SK-N-SH treated with all-trans-retinoic acid at 6 μM for 48 hours (cell line): Measurements from ENCODE around the gene ITK.

Experiments
- ATAC-seq: fragments of 200-7000 bp; cut with Tn5 transposase; 3 replicates; pipeline ENCODE4 v1.9.1; 2020; ENCODE audit warnings: mild to moderate bottlenecking, moderate library complexity
- ARNTL ChIP-seq: fragments of 450-650 bp; formaldehyde crosslinking; IDR thresholded peaks from 2 replicates; pipeline ENCODE4 v1.5.0; 2020; ENCODE audit warnings: low read depth, mild to moderate bottlenecking, moderate library complexity, borderline replicate concordance
- BACH2 ChIP-seq: fragments of 250-450 bp; sonication (Bioruptor Pico); IDR thresholded peaks from 2 replicates; pipeline ENCODE4 v1.9.0; 2021; ENCODE audit warnings: mild to moderate bottlenecking, borderline replicate concordance
- CSDC2 ChIP-seq: fragments of 250-450 bp; sonication (Bioruptor Pico); IDR thresholded peaks from 2 replicates; pipeline ENCODE4 v1.5.0; 2020; ENCODE audit warnings: mild to moderate bottlenecking, moderate library complexity
- ESRRG ChIP-seq: fragments of 250-450 bp; sonication (Bioruptor Pico); IDR thresholded peaks from 2 replicates; pipeline ENCODE4 v1.6.1; 2021; ENCODE audit warnings: mild to moderate bottlenecking
- GLIS3 ChIP-seq: fragments of 250-450 bp; sonication (Bioruptor Pico); IDR thresholded peaks from 2 replicates; pipeline ENCODE4 v1.5.0; 2020; ENCODE audit warnings: mild to moderate bottlenecking, moderate library complexity
- ISL1 ChIP-seq: fragments of 250-450 bp; sonication (Bioruptor Pico); IDR thresholded peaks from 2 replicates; pipeline ENCODE4 v2.1.2; 2022; ENCODE audit warnings: mild to moderate bottlenecking, moderate library complexity
- OSR1 ChIP-seq: fragments of 250-450 bp; sonication (Bioruptor Pico); IDR thresholded peaks from 2 replicates; pipeline ENCODE4 v1.8.0; 2022; ENCODE audit warnings: moderate library complexity, mild to moderate bottlenecking, inconsistent platforms
- PPARA ChIP-seq: fragments of 250-450 bp; sonication (Bioruptor Pico); IDR thresholded peaks from 2 replicates; pipeline ENCODE4 v1.5.0; 2020; ENCODE audit warnings: mild to moderate bottlenecking, borderline replicate concordance
- RARB ChIP-seq: fragments of 250-450 bp; sonication (Bioruptor Pico); IDR thresholded peaks from 2 replicates; pipeline ENCODE4 v1.8.0; 2021; ENCODE audit warnings: mild to moderate bottlenecking, moderate library complexity
- SNAI2 ChIP-seq: fragments of 250-450 bp; sonication (Bioruptor Pico); IDR thresholded peaks from 2 replicates; pipeline ENCODE4 v1.5.0; 2020; ENCODE audit warnings: mild to moderate bottlenecking, moderate library complexity
- TCF4 ChIP-seq: fragments of 250-450 bp; sonication (Bioruptor Pico); IDR thresholded peaks from 2 replicates; pipeline ENCODE4 v1.8.0; 2021; ENCODE audit warnings: mild to moderate bottlenecking, moderate library complexity, borderline replicate concordance
- TOX ChIP-seq: fragments of 250-450 bp; sonication (Bioruptor Pico); IDR thresholded peaks from 2 replicates; pipeline ENCODE4 v1.8.0; 2021; ENCODE audit warnings: mild to moderate bottlenecking, moderate library complexity, borderline replicate concordance
- ZC3H10 ChIP-seq: fragments of 250-450 bp; sonication (Bioruptor Pico); IDR thresholded peaks from 2 replicates; pipeline ENCODE4 v1.5.1; 2021; ENCODE audit warnings: mild to moderate bottlenecking, moderate library complexity
- ZFP3 ChIP-seq: fragments of 250-450 bp; sonication (Bioruptor Pico); IDR thresholded peaks from 2 replicates; pipeline ENCODE4 v1.5.0; 2020; ENCODE audit warnings: mild to moderate bottlenecking, moderate library complexity
- ZFP30 ChIP-seq: fragments of 450-650 bp; formaldehyde crosslinking; IDR thresholded peaks from 2 replicates; pipeline ENCODE4 v1.5.0; 2022; ENCODE audit warnings: mild to moderate bottlenecking, moderate library complexity
- ZNF565 ChIP-seq: fragments of 450-650 bp; formaldehyde crosslinking; conservative IDR thresholded peaks from 2 replicates; pipeline ENCODE4 v1.5.0; 2020; ENCODE audit warnings: low read depth, mild to moderate bottlenecking, moderate library complexity
- ZNF70 ChIP-seq: fragments of 450-650 bp; formaldehyde crosslinking; IDR thresholded peaks from 2 replicates; pipeline ENCODE4 v1.5.0; 2020; ENCODE audit warnings: mild to moderate bottlenecking, moderate library complexity
- ZNF8 ChIP-seq: fragments of 450-650 bp; formaldehyde crosslinking; IDR thresholded peaks from 2 replicates; pipeline ENCODE4 v1.5.0; 2020; ENCODE audit warnings: mild to moderate bottlenecking, moderate library complexity
- TF ChIP-seq, protein P1 (sequence below): fragments of 250-450 bp; sonication (Bioruptor Pico); IDR thresholded peaks from 2 replicates; pipeline ENCODE4 v1.8.0; 2021; ENCODE audit warnings: low read depth, mild to moderate bottlenecking, moderate library complexity, borderline replicate concordance
- TF ChIP-seq, protein P2 (sequence below): fragments of 250-450 bp; sonication (Bioruptor Pico); IDR thresholded peaks from 2 replicates; pipeline ENCODE4 v1.5.1; 2021; ENCODE audit warnings: mild to moderate bottlenecking, moderate library complexity
- TF ChIP-seq, protein P3 (sequence below): fragments of 250-450 bp; sonication (Bioruptor Pico); IDR thresholded peaks from 2 replicates; pipeline ENCODE4 v1.5.0; 2020; ENCODE audit warnings: mild to moderate bottlenecking, moderate library complexity

The ITK gene

DNA sequence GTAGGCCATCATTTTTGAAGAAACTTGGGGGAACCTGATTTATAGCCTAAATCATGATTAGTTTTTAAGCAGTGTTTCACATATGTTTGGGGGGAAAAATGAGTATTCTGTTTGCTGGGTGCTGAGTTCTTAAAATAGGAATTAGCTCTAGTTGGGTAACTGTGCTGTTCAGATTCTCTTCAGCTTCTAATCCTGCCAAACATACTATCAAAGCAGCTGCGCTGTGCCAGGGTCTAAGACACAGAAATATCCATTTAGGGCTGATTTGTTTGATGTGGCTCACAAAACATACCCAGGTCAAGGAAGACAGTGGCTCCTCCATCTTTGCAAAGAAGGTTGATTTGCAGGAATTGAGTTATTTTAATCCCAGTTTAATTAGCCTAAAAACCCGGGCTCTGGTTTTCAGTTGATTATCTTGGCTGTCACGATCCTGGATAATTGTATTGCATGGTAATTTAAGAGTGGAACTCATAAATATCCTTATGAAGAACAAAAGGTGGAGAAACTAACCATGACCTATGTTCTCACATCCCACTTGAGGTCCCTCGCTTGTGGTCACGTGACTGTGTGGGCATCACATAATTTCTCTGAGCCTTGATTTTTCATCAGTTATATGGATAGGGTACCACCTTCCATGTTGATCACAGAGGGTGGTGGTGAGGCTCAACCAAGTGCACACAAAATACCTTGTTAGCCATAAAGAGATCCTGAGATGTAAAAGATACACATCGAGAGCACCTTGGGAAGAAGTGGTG, 104.0 kb downstream of the ITK start:
- ATAC-seq = no peak
- TF ChIP-seq TCF4 (no peak), ZNF70 (CRISPR knock-in tag) (no peak), BACH2 (CRISPR knock-in tag) (no peak), GLIS3 (CRISPR knock-in tag) (no peak), SNAI2 (CRISPR knock-in tag) (no peak), ZFP3 (CRISPR knock-in tag) (no peak), ZNF565 (no peak), ARNTL (CRISPR knock-in tag) (no peak), OSR1 (CRISPR knock-in tag) (no peak), CSDC2 (CRISPR knock-in tag) (no peak), TOX (CRISPR knock-in tag) (no peak), ZFP30 (CRISPR knock-in tag) (no peak), ESRRG (CRISPR knock-in tag) (no peak), ISL1 (CRISPR knock-in tag) (no peak), ZC3H10 (no peak), PPARA (CRISPR knock-in tag) (no peak), RARB (CRISPR knock-in tag) (no peak)
- TF ChIP-seq, protein P1, sequence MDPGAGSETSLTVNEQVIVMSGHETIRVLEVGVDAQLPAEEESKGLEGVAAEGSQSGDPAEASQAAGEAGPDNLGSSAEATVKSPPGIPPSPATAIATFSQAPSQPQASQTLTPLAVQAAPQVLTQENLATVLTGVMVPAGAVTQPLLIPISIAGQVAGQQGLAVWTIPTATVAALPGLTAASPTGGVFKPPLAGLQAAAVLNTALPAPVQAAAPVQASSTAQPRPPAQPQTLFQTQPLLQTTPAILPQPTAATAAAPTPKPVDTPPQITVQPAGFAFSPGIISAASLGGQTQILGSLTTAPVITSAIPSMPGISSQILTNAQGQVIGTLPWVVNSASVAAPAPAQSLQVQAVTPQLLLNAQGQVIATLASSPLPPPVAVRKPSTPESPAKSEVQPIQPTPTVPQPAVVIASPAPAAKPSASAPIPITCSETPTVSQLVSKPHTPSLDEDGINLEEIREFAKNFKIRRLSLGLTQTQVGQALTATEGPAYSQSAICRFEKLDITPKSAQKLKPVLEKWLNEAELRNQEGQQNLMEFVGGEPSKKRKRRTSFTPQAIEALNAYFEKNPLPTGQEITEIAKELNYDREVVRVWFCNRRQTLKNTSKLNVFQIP (CRISPR knock-in tag) = no peak
- TF ChIP-seq, protein P2, sequence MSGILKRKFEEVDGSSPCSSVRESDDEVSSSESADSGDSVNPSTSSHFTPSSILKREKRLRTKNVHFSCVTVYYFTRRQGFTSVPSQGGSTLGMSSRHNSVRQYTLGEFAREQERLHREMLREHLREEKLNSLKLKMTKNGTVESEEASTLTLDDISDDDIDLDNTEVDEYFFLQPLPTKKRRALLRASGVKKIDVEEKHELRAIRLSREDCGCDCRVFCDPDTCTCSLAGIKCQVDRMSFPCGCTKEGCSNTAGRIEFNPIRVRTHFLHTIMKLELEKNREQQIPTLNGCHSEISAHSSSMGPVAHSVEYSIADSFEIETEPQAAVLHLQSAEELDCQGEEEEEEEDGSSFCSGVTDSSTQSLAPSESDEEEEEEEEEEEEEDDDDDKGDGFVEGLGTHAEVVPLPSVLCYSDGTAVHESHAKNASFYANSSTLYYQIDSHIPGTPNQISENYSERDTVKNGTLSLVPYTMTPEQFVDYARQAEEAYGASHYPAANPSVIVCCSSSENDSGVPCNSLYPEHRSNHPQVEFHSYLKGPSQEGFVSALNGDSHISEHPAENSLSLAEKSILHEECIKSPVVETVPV (CRISPR knock-in tag) = no peak
- TF ChIP-seq, protein P3, sequence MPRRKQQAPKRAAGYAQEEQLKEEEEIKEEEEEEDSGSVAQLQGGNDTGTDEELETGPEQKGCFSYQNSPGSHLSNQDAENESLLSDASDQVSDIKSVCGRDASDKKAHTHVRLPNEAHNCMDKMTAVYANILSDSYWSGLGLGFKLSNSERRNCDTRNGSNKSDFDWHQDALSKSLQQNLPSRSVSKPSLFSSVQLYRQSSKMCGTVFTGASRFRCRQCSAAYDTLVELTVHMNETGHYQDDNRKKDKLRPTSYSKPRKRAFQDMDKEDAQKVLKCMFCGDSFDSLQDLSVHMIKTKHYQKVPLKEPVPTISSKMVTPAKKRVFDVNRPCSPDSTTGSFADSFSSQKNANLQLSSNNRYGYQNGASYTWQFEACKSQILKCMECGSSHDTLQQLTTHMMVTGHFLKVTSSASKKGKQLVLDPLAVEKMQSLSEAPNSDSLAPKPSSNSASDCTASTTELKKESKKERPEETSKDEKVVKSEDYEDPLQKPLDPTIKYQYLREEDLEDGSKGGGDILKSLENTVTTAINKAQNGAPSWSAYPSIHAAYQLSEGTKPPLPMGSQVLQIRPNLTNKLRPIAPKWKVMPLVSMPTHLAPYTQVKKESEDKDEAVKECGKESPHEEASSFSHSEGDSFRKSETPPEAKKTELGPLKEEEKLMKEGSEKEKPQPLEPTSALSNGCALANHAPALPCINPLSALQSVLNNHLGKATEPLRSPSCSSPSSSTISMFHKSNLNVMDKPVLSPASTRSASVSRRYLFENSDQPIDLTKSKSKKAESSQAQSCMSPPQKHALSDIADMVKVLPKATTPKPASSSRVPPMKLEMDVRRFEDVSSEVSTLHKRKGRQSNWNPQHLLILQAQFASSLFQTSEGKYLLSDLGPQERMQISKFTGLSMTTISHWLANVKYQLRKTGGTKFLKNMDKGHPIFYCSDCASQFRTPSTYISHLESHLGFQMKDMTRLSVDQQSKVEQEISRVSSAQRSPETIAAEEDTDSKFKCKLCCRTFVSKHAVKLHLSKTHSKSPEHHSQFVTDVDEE = no peak

DNA sequence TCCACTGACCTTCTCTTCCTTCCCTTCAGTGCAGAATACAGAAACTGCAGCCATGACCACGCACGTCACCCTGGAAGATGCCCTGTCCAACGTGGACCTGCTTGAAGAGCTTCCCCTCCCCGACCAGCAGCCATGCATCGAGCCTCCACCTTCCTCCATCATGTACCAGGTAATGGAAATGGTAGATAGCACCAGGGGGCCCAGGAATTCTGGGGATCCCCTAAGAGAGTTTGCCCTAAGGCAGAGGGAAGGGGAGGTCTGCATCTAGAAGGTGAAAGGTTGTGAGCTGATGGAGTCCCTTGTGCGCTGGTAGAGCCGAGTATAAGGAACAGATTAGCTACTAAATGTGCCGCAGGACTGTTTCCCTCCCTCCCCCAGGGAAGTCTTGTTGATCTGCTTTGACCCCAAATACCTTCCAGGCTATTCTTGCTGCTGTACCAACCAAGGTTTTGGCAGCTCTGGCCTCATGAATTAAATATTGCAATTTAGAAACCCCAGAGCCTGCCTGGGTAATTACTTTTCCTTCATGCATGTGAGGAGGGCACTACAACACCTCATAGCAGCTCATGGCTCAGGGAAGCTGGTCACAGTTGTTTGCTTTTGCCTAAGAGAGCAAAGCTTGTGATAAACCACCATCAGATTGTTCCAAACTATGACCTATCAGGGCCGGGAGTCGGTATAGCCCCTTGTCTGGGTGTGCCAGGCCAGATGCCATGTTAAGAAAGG, 104.8 kb downstream of the ITK start:
- no peak for ATAC-seq

More for the DNA sequence above, 104.8 kb downstream of the ITK start:
- TF ChIP-seq ISL1 (CRISPR knock-in tag) (no peak), ZFP3 (CRISPR knock-in tag) (no peak), ZNF565 (no peak), ZNF8 (no peak), SNAI2 (CRISPR knock-in tag) (no peak), ZNF70 (CRISPR knock-in tag) (no peak)
- TF ChIP-seq, protein P3 = no peak
